Bronchial epithelial cell (primary cell): ENCODE results near the gene TRIM17. TPM values are rescaled to one million over a fixed set of nuclear protein-coding genes. Genes with fewer than 3 reads are reported as not detected.

Experiments
- DNase-seq: peaks from one replicate; pipeline ENCODE4 v3.0.0-alpha.2; 2010; ENCODE audit warnings: low read depth
- FAIRE-seq: peaks from 2 replicates; lab custom pipeline; 2011; peaks lifted over from hg19 to GRCh38; lab: Jason Lieb, UNC
- H3K27me3 ChIP-seq: 2 replicates; pipeline ENCODE4 v1.5.1; 2011; ENCODE audit warnings: low read length; ENCODE audit not compliant: control insufficient read depth, insufficient read depth
- H3K36me3 ChIP-seq: 2 replicates; pipeline ENCODE4 v1.5.1; 2011; ENCODE audit warnings: low read length; ENCODE audit not compliant: control insufficient read depth, insufficient read depth
- H3K4me3 ChIP-seq: 2 replicates; pipeline ENCODE4 v1.5.1; 2011; ENCODE audit warnings: mild to moderate bottlenecking, low read depth, low read length, control low read depth
- total RNA-seq: library from RNA; depleted of rRNA; stranded (reverse); fragments of >200 nt; gene quantifications from 2 replicates; pipeline ENCODE4 v1.2.1, GENCODE V29; 2014
- TF ChIP-seq, protein P1 (sequence below): IDR thresholded peaks from 2 replicates; pipeline ENCODE4 v1.5.1; 2011; ENCODE audit warnings: mild to moderate bottlenecking, moderate library complexity, low read length, control low read depth, inconsistent platforms; ENCODE audit not compliant: insufficient read depth, severe bottlenecking

Gene TRIM17
- total RNA-seq, 1 donor from 2014 or later = 1.6 TPM

DNA sequence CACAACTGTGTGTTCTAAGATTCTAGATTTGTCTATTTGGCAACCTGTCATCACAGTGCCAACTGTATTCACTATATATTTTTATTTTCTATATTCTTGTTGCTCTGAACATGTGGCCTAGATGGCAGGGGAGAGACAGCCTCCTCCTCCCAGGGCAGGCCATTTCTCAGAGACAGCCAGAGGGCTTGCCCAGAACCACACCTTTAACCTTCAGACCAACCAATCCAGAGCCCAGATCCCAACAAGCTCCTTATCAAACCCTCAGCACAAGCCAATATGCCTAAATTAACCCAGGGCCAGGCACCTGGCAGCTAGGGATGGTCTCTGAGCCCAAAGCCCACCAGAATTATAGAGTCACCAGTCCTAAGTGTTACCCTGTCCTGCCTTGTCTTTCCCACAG, 29.3 kb downstream of the TRIM17 start:
- TF ChIP-seq, protein P1, sequence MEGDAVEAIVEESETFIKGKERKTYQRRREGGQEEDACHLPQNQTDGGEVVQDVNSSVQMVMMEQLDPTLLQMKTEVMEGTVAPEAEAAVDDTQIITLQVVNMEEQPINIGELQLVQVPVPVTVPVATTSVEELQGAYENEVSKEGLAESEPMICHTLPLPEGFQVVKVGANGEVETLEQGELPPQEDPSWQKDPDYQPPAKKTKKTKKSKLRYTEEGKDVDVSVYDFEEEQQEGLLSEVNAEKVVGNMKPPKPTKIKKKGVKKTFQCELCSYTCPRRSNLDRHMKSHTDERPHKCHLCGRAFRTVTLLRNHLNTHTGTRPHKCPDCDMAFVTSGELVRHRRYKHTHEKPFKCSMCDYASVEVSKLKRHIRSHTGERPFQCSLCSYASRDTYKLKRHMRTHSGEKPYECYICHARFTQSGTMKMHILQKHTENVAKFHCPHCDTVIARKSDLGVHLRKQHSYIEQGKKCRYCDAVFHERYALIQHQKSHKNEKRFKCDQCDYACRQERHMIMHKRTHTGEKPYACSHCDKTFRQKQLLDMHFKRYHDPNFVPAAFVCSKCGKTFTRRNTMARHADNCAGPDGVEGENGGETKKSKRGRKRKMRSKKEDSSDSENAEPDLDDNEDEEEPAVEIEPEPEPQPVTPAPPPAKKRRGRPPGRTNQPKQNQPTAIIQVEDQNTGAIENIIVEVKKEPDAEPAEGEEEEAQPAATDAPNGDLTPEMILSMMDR = no peak
- no peak for FAIRE-seq
- Histone ChIP-seq H3K27me3 (no peaks in the 10 kb centered on the region), H3K36me3 (peaks cover 2% of the 10 kb centered on the region), H3K4me3 (no peak overlapping the region)
- no peak for DNase-seq

- TF ChIP-seq, protein P1 = no peak
- no peaks in the 10 kb centered on the region for H3K36me3 ChIP-seq
- no peak for DNase-seq
- no peaks in the 10 kb centered on the region for H3K27me3 ChIP-seq
- no peak for FAIRE-seq
- H3K4me3 ChIP-seq = no peak overlapping the region
Measured at GRCh38 chr1:228385232-228385631, 31.4 kb downstream of the TRIM17 start.

DNA sequence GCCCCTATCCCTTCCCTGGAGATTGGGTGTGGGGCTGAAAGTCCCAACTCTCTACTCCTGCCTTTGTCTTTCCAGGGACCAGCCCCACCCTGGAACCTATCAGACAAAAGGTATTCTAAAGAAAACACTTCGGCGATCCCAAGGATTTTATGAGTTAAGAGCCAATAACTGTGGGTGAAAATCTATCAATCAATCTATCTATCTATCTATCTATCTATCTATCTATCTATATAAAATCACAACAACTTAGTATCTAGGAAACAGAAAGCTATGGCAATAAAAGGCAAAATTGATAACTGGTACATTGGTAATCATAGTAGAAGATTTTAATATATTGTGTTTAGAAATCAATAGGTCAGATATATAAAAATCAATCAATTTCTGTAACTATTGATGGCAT, 32.9 kb downstream of the TRIM17 start:
- Histone ChIP-seq H3K27me3 (no peaks in the 10 kb centered on the region), H3K4me3 (no peak overlapping the region), H3K36me3 (no peaks in the 10 kb centered on the region)
- TF ChIP-seq, protein P1 = no peak
- DNase-seq (no peak), FAIRE-seq (no peak)

DNA sequence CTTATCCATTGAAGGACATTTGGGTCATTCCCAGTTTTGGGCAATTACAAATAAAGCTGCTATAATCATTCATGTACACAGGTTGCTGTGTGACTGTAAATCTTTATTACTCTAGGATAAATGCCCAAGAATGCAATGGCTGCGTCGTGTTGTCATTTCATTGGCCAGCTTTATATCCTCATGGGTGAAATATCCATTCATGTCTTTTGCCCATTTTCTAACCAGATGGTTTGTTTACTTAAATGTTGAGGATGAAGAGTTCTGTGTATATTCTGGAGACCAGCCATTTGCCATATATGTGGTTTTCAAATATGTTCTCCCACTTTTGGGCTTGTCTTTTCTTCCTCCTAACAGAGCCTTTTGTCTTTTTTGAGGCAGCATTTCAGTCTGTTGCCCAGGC, 35.3 kb downstream of the TRIM17 start:
- H3K36me3 ChIP-seq = no peaks in the 10 kb centered on the region
- FAIRE-seq = peak; percentile 28

DNA sequence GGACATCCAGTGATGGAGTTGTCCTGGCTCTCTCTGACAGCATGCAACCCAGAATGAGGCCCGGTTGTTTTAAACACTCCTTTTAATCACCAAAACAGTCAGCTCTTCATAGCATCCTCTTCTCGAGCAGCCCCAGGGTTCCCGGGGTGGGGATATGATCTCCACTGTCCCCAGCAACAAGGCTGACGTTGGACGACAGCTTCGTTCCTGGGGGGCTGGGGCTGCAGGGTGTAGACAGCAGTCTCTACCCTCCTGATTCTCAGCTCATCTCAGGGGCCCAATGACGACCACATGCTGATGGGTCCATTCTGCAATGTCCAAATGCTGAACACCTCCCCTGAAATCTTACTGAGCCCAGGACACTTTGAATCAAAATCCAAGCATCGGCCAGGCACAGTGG, 37.0 kb downstream of the TRIM17 start:
- H3K4me3 ChIP-seq = no peak overlapping the region
- no peaks in the 10 kb centered on the region for H3K27me3 ChIP-seq
- no peaks in the 10 kb centered on the region for H3K36me3 ChIP-seq
- TF ChIP-seq, protein P1 = no peak
- FAIRE-seq = no peak
- DNase-seq = no peak

More for the DNA sequence above, 35.3 kb downstream of the TRIM17 start:
- TF ChIP-seq, protein P1 = no peak
- Histone ChIP-seq H3K27me3 (no peaks in the 10 kb centered on the region), H3K4me3 (no peak overlapping the region)
- no peak for DNase-seq

DNA sequence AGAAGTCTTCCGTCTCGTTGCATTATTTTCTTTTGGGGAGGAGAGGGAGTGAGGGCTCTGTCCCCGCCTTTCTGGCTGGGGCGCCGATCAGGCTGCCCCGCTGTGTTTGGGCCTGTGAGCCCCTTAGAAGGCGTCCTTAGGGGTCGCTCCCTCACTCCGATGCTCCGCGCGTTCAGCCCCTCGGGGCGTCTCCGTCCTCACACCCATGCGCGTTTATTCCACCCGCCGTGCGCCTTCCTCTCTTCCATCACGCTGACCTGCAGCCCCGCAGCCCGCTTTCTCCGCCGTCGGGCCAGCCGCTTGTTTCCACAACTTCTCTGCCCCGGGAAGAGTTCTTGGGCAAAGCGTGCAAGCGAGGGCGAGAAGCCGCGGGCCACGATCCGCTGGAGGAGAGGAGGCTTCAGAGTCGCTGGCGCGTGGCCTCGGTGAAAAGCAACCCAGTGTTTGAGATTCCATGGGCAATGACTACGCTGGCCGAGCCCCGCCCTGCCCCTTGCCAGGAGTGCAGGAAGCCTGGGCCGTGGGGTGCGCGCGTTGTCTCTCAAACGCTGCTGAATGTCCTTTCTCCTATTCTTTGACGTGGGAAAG, 37.7 kb downstream of the TRIM17 start:
- peak overlapping the region; percentile 50 for H3K4me3 ChIP-seq
- no peaks in the 10 kb centered on the region for H3K36me3 ChIP-seq
- TF ChIP-seq, protein P1 = no peak
- no peaks in the 10 kb centered on the region for H3K27me3 ChIP-seq
- DNase-seq = peak; percentile 11
- no peak for FAIRE-seq
